Stimulated activated CD8-positive, alpha-beta memory T cell treated with anti-CD3 and anti-CD28 coated beads, Interleukin-7, amount 100 ng/mL, for 4 hours (primary cell): Measurements from ENCODE around the gene HPCAL1.
"Not testable (repeated sequence)": the region's sequence is repeated elsewhere in the genome, so short reads cannot be mapped to it uniquely, and the experiment has no call there.

Experiments used
- DNase-seq, 2 donors: peaks; one replicate each; pipeline ENCODE4 v3.0.0-alpha.2; 2020; ENCODE audit warnings: low read depth in 2 of 2

Gene HPCAL1

GRCh38 chr2:10284108-10284870 lies 18.4 kb upstream of the HPCAL1 start:
- no peak for DNase-seq

DNA sequence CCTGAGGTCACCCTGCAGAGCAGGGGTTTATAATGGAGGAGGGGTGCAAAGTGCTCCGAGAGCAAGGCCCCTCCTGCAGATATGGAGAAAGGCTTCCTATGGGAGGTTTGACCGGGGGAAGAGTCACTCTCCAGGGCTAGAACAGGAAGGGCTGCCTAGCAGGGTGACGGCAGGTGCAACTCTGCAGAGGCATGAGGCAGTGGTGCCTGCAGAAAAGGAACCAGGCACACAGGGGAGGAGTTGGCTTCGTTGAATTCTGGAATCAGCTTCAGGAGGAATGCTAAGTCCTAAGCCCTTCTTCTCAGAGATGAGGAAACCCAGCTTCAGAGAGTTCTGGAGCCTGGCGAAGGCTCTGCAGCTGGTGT lies 17.5 kb upstream of the HPCAL1 start:
- no peak for DNase-seq

DNA sequence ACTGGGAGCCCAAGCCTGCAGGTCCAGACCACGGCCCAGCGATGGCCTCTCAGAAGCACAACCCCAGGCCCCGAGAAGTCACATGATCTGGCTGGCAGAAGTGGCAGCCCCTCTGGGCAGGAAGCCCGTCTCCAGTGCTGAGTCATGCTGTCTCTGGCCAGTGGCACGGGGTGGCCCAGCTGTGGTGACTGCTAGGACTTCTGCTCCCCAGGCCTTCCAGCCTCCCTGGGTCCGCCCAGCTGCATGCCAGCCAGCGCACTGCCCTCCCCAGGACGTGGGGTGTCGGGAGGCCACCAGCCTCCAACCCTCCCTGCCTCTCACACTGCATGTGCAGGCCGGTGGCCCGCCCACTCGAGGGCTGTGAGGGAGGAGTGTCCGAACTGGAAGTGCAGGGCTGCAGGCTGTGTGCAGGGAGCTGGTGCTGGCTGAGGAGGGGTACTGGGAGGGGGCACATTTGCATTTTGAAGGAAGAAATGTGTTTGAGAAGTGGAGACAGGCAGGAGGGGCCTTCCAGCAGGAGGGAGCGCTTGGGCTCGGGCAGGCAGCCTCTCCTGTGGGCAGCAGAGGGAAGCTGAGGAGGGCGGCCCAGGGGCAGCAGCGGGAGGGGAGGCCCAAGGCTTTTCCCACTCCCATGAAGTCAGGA lies 17.0 kb upstream of the HPCAL1 start:
- no peak for DNase-seq

- no peak for DNase-seq
These were observed 16.3 kb upstream of the HPCAL1 start for GRCh38 chr2:10286216-10287037.

DNA sequence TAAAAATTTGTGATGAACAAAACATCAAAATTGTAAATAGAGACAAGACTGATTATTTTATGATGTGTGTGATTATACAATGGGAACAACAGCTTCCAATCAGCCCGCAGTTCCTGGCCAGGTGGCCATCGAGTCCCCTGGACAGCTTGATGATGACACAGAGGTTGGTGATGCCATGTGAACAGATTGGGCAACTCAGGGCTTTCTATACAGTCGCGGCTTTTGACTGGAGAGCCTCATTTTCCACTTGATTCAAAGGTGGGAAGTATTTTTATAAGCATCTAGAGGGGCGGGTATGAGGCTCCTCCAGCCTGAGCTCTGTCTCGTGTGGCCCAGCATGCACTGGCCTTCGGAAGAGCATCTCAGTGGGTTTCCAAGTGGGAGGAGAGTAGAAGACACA lies 14.9 kb upstream of the HPCAL1 start:
- DNase-seq = no peak

GRCh38 chr2:10288606-10289005 lies 14.1 kb upstream of the HPCAL1 start:
- DNase-seq = no peak

GRCh38 chr2:10289352-10289751 lies 13.4 kb upstream of the HPCAL1 start:
- no peak for DNase-seq

DNA sequence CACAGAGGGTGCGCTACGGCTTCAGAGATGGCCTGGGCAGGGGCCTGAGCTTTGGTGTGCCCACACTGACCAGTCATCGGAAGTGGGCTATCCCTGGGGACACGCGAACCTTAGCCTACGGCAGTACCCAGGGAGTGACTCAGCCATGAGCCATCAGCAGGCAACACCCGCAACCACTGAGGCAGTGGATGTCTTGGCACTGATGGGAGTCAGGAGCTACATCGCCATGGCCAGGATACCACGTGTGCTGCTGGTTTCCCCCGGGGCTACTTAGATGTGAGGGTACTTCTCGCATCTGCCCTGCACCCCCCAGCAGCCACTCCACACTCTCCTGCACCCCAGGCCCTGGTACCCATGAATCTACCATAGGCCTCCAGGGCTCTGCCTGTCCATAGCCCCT lies 12.8 kb upstream of the HPCAL1 start:
- no peak for DNase-seq

- DNase-seq = not testable (repeated sequence)
These were observed 11.3 kb upstream of the HPCAL1 start for GRCh38 chr2:10291376-10291775.

- no peak for DNase-seq
These were observed 10.7 kb upstream of the HPCAL1 start for GRCh38 chr2:10292033-10292432.

- DNase-seq = no peak
These were observed 9.1 kb upstream of the HPCAL1 start for GRCh38 chr2:10293603-10294002.

GRCh38 chr2:10294077-10294476 lies 8.6 kb upstream of the HPCAL1 start:
- DNase-seq = no peak

GRCh38 chr2:10295649-10296048 lies 7.1 kb upstream of the HPCAL1 start:
- not testable (repeated sequence) for DNase-seq

GRCh38 chr2:10296142-10296541 lies 6.6 kb upstream of the HPCAL1 start:
- no peak for DNase-seq

DNA sequence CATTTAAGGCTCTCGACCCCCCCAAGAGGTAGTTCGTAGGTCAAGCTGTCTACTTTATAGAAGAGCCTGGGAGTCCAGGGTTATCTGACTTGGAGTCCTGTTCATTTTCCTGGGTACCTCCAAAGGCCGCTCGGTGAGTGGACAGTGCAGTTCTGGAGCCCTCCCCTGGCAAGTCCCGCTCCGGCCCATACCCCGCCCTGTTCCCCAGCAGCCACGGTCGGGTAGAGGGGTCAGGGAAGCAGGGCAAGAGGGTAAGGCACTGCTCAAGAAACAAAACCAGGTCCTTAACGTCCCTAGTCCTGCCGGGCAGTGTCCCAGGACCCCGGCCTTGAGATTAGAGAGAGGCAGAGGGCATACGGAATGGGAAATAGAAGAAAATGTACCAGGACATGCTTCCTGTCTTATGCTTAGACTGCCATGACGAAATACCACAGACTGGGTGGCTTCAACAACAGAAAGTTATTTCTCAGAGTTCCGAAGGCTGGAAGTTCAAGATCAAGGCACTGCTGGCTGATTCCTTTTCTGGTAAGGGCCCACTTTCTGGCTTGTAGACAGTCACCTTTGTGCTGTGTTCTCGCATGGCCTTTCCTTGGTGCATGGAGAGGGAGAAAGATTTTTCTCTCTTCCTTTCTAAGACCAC lies 5.4 kb upstream of the HPCAL1 start:
- no peak for DNase-seq

DNA sequence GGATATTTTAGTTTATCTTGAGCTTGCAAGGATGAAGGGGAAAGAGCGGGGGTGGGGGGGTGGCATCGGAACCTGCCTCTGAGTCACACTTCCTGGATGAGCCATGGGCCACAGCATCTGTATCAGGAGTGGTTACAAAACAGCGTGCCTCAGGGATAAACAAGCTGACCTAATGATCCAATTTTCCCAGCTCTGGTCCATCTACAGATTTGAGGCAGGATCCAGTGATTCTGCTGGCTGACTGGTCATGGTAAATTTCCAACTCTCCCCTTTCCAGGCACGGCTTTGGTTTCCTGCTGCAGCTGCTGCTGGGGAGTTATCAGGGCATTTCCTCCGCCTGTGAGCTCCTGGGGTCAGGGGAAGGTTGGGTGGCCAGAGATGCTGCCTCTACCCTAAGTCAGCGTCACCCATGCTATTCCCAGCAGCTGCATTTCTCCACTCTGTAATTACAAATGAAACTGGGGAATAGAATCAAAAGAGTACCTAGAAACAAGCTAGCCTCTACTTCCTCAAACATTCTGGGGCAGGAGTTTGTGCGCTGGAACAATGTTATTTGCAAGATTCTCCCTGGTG lies 4.7 kb upstream of the HPCAL1 start:
- peak; percentile 61 to 63 for DNase-seq

DNA sequence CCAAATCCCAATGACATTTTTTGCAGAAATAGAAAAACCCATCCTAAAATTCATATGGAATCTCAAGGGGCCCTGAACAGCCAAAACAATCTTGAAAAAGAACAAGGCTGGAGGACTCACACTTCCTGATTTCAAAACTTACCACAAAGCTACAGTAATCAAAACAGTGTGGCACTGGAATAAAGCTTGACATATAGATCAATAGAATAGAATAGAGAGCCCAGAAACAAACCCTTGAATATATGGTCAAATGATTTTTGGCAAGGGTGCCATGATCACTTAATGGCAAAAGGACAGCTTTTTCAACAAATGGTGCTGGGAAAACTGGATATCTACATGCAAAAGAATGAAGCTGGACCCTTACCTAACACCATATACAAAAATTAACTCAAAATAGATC lies 3.9 kb upstream of the HPCAL1 start:
- not testable (repeated sequence) for DNase-seq

GRCh38 chr2:10300328-10300920 lies 2.3 kb upstream of the HPCAL1 start:
- DNase-seq = no peak

DNA sequence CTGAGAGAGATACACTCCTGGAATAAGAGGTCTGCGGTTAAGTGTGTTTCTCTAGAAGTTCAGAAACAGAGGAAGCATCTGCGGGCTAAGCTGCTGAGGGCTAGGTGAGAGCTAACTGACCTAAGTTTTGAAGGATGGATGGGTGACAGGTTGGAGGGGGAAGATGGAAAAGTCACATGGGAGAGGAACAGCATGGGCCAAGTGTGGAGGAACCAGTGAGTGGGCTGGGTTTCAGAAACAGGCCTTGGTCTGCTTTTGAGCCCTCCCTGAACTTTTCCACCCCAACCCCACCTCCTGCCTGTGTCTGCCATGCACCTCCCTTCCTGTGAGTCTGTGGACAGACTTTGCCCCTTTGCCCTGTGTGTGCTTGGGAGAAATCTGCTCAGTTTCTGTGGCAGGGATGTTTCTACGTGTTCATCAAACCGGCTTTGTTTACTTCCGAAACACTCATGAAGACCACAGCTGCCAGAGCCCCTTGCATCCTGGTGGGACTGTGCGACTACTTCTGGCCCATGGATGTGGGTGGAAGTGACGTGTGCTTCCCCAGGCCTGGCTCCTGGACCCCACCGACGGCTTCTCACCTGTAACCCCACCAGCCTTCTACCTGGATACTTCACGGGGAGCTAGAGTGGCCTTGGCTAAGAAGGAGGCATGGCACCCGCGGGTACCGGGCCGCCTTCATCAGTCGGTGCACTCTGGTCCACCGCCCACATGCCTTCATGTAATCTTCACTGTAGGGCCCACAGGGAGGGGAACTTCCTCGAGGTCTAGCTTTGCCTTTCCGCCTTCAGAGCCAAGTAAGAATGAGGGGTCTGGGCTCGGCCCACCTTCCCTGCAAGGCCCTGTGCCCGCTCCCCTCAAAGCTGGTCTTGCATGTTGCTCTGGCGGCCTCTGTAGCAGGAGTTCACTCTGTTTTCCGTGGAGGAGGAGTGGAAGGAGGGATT lies 1.4 kb upstream of the HPCAL1 start:
- no peak for DNase-seq

GRCh38 chr2:10301941-10302478 lies 694 bp upstream of the HPCAL1 start:
- DNase-seq = no peak
